AG08396 (cell line): ENCODE measurements around the gene SMIM33.
"Not testable (repeated sequence)": the region's sequence is repeated elsewhere in the genome, so short reads cannot be mapped to it uniquely, and the experiment has no call there.

Experiments
- DNase-seq: peaks from one replicate; pipeline ENCODE4 v3.0.0; 2012; ENCODE audit warnings: low spot score, mixed read lengths

Gene SMIM33

DNA sequence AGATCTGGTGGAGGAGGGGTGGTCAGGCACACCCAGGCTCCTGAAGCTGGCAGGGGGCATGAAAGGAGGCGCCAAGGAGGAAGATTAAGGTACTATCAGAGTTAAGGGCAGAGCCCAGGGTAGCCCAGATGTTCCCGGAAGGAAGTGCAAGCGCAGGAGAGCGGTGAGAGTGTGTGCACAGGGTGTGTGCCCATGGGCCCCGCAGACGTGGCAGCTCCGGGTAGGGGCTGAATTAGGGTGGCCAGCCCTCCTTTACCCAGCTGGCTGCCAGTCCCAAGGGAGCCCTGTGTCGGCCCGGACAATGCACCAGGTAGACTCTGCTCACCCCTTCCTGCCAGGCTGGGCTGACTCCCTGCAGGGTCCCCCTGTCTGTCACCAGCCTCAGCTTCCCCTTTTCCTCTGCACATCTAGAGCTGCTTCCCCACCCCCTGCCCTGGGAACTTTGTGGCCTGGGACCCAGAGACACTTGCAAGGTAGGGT lies at the start of gene SMIM33:
Gene SMIM33, plus strand, starts transcription at position 184 of the 480 bp plus-strand sequence. Its CDS starts 118 bp downstream, at position 302.
- no peak for DNase-seq

DNA sequence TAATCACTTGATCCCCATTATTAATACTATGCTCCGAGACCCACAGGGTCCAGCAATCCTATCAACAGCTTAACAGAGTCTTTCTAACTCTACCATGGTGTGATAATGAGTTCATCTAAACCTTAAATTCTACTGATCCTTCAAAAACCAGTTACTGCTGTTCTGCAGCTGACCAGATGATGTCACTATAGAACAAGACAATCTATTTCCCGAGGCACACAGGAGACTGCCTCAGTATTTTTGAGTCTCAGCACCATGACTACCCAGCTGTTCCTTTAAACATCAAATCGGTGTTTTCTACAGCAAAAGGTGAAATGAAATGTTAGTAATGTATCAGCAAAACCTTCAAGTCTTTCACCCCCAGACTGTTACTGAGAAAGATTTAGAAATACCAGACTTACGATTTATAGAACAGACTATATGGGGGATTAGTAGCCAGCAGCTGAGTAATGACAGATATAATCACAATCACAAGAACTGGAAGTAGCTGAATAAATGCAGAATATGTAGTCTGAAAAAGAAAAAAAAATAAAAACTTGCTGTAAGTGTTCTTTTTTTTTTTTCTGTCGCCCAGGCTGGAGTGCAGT lies 48.4 kb upstream of the SMIM33 start:
- peak; percentile 73 for DNase-seq

DNA sequence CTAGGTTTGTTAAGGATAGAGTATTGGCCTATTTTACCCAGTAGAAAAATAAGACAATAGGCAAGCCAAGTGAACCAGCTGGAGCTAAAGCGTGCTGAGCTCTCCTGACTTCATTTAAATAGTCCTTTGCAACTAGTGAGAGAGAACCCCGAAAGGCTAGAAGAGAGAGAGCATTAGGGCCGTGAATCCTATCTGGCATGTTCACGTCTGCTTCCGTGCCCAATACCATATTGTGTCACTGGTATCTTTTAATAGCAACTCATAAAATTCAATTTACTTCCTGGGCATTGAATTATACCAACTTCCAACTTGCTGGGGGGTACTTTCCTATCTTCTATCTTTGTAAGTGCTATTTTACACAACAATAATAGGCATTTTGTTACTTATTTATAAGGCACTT lies 45.3 kb upstream of the SMIM33 start:
- no peak for DNase-seq

DNA sequence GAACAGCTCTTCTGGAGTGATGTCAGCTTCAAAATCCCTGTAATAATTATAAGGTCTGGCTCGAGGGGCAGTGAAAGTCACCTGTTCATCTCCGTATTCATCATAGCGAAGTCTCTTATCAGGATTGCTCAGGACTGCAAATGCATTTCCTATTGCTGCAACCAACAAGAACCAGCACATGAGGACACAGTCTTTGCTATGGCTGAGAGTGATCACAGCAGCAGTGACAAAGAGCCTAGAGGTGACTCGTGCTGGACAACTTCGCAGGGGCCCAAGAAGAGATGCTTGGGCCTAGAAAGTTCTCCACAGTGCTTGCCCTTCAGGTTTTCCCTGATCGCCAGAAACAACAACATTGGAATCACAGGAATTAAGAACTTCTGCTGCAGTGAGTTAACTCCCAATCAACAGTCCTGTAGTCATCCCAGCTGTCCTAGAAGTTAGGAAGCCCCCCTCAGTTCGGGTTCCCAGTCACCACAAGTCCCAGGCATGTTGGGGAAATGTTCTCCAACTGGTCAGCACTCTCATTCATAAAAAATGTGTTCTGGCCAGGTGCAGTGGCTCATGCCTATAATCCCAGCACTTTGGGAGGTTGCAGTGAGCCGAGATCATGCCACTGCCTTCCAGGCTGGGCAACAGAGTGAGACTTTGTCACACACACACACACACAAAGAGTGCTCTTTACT lies 44.5 kb upstream of the SMIM33 start:
- DNase-seq, result peak; percentile 64

DNA sequence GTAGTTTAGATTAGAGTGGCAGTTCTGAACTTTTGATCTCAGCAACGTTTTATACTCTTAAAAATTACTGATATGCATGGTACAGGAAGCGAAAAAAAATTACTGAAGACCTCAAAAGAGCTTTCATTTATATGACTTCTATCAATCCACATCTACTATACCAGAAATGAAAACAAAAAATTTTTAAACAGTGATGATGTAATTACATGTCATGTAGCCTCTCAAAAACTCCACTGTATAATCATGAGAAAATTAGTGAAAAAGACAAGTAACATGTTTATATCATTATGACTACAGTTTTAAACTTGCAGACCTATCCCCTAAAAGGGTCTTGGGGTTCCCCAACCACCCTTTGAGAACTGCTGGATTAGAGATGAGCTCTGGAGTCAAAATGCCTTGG lies 40.8 kb upstream of the SMIM33 start:
- no peak for DNase-seq

DNA sequence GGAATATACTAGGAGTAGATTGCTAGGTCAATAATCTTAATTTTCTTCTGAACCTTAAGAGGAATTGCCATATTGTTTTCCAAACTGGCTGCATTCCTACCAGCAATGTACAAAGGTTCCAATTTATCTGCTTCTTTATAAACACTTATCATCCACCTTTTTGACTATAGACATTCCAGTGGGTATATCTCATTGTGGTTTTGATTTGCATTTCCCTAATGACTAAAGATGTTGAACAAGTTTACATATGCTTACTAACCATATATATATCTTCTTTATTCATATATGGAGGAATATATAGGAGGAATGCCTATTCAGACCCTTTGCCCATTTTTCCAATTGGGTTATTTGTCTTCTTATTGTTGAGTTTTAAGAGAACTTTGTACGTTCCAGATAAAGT lies 39.1 kb upstream of the SMIM33 start:
- DNase-seq, result no peak

DNA sequence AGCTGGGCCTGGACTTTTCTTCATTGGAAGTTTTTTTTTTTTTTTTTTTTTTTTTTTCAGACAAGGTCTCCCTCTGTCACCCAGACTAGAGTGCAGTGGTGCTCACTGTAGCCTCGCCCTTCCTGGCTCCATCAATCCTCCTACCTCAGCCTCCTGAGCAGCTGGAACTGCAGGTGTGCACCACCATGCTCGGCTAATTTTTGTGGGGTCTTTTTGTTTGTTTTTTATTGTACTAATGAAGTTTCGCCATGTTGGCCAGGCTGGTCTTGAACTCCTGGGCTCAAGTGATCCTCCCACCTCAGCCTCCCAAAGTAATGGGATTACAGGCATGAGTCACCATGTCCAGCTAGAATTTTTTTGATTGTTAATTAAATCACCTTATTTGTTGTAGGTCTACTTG lies 35.1 kb upstream of the SMIM33 start:
- DNase-seq, result no peak

DNA sequence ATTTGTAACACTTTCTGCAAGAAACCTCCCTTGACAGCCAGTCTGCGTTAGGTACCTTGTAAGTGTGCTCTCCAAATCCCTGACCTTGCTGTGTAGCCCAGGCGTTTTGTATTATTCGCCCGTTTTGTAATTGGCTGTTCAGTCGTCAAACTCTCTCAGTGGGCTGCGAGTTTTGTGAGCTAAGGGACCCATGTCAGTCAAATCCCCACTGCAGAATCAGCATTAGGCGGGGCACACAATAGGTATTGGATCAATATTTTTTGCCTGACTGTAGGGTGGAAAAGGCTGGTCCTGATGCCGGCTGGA lies 32.1 kb upstream of the SMIM33 start:
- no peak for DNase-seq

DNA sequence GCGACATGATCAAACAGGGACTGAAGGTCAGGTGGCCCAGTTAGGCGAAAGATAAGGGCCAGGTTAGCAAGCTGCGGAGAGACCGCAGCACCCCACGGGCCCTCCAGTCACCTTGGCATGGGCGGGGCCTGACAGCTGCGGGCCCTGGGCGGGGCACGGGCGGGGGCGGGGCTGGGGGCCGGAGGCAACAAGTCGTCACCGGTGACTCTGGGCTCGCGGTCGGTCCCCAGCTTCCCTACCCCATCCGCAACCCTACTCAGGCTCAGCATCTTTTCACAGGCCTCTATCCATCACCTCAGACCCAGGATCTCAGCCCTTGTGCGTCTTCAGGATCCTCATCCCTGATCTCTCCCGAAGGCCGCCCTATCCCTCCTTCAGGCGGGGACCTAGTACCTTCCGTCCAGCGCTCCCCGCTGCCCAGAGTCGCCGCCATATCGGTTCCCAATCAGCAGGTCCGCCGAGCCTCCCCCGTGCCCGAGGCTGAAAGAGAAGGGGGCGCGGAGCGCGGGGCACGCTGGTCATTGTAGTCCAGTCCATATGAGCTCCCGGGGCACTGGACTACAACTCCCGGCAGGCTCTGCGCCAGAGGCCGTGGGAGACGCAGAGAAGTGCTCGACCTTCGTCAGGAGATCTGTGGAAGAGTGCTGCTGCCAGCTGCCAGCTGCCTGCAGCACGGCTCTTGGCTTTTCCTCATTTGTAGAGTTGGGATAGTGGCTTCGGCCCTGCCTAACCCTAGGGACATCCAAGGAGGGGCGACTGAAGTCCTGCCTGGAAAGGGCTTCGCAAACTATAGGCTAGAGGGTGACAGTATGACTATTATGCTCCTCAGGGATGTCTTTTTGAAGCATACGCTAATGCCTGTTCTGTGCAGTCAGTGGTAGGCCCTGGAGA lies 31.5 kb upstream of the SMIM33 start, which contains the start of gene DNAJC18:
Gene DNAJC18, minus strand, starts transcription at position 513 of the 891 bp plus-strand sequence. Its CDS starts 80 bp downstream, at position 433.
- peak; percentile 95 for DNase-seq

DNA sequence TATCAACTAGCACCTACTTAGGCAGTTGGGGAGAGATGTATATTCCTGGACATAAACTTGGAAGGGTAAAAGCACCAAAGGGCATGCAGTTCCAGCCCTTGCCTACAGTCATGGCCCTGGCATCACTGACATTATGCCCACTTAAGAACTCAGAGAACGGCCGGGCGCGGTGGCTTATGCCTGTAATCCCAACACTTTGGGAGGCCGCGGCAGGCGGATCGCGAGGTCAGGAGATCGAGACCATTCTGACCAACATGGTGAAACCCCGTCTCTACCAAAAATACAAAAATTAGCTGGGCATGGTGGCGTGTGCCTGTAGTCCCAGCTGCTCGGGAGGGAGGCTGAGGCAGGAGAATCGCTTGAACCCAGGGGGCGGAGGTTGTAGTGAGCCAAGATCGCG lies 30.4 kb upstream of the SMIM33 start:
- not testable (repeated sequence) for DNase-seq

DNA sequence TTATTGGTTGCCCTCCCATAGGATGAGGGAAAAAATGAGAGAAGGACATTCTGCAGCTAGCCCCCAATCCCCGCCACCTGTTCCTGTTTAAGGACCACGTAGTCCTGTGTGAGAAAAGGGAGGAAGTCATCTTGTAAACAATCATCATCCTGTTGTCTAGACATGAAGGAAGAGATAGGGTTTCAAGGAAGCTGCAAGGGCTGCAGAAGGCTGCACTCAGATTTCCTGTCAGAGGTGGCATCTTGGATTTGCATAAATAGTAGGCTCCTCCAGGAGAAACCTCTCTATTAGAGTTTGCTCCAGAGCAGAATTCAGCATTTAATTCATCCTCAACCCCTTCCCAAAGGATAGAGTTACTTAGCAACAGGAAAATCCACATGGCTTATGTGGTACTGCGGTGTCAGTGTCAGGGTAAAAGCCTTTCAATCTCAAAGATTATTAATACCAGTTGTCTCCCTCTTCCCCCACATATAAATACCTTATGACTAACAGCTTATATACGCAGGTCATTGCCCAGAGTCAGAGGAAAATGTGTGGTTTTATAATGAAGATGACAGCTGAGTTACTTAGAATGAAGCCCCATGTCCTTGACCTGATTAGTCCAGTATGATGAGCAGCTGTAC lies 26.9 kb upstream of the SMIM33 start:
- peak; percentile 56 for DNase-seq

DNA sequence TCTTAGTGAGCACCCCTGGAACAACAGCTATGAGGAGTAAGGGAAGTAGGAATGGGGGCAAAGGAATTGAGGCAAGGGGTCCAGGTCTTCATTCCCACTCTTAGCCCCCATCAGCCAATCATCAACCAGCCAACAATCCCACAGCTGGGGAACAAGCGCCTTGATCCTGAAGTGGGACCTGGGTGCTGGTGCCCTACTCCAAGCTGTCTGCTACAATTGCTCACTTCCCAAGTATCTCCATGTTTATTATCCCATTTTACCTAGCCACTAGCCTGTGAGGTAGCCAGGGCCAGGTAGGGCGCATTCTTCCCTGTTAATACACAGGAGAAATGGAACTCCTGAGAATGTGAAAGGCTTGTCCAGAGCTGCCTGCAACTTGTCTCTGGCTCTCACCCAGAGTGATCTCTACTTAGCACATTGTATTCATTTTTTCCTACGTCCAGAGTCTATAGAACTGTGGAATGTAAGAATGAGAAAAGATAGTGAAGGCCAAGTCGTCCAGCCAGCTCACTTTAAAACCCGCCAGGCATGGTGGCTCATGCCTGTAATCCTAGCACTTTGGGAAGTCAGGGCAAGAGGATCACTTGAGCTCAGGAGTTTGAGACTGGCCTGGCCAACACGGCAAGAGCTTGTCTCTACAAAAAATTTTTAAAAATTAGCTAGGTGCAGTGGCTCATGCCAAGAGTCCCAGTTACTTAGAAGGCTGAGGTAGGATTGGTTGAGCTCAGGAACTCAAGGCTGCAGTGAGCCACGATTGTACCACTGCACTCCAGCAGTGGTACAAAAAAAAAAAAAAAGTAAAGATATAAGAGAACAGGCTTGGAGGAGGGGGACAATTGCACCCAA lies 25.3 kb upstream of the SMIM33 start:
- DNase-seq, result no peak

DNA sequence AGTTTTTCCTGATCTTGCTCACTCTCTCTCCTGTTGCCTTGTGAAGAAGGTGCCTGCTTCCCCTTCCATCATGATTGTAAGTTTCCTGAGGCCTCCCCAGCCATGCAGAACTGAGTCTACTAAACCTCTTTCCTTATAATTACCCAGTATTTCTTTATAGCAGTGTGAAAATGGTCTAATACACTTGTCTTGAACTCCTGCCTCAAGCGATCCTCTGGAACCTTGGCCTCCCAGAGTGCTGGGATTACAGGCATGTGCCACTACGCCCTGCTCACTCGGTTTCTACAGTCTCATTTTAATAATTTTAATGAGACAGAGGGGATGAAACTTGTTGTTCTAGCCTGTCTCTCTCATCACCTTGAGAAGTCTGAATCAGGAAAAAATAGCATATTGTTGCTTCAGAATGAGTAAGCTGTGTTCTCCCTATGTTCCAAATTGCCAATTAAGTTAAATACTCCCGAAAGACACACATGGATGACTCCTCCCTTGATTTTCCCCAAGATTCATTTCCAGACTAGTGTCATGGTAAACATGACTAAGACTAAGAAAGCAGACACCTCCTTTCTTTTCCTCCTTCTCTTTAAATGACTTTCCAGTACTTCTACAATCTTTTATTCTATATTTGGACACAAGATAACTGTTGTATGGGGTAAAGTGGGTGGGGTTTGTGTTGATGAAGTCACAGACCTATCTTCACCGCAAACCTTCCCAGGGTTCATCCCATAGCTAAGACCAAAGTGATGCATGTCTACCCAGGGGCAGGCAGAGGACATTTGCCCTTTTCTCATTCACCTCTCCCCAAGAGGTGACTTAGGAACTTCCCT lies 23.6 kb upstream of the SMIM33 start:
- DNase-seq, result no peak

DNA sequence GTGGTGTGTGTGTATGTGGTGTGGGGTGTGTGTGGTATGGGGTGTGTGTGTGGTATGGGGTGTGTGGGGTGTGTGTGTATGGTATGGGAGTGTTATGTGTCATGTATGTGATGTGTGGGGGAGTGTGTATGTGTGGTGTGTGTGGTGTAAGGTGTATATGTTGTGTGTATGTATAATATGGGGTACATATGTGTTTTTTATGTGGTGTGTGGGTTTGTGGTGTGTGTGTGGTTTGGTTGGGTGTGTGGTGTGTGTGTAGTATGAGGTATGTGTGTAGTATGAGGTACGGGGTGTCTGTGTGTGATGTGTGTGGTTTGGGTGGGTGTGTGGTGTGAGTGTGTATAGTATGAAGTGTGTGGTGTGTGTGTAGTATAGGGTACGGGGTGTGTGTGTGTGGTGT lies 19.6 kb upstream of the SMIM33 start:
- DNase-seq, result no peak

DNA sequence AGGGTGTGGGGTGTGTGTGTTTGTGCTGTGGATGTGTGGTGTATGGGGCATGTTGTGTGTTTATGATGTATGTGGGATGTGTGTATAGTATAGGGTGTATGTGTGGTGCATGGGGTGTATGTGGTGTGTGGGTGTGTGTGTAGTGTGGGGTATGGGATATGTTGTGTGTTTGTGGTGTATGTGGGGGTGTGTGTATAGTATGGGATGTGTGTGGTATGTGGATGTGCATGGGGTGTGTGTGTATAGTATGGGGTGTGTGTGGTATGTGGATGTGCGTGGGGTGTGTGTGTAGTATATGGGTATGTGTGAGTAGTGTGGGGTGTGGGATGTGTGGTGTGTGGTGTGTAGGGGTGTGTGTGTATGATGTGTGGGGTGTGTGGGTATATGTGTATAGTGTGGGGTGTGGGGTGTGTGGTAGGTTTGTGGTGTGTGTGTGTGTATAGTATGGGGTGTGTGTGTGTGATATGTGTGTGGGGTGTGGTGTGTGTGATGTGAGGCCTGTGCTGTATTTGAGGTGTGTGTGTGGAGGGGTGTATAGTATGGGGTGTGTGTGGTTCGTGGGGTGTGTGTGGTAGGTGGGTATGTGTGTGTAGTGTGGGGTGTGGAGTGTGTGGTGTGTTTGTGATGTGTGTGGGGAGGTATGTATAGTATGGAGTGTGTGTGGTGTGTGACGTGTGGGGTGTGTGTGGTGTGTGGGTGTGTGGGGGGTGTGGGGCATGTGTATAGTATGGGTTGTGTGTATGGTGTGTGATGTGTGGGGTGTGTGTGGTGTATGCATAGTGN lies 18.7 kb upstream of the SMIM33 start:
- DNase-seq, result no peak

DNA sequence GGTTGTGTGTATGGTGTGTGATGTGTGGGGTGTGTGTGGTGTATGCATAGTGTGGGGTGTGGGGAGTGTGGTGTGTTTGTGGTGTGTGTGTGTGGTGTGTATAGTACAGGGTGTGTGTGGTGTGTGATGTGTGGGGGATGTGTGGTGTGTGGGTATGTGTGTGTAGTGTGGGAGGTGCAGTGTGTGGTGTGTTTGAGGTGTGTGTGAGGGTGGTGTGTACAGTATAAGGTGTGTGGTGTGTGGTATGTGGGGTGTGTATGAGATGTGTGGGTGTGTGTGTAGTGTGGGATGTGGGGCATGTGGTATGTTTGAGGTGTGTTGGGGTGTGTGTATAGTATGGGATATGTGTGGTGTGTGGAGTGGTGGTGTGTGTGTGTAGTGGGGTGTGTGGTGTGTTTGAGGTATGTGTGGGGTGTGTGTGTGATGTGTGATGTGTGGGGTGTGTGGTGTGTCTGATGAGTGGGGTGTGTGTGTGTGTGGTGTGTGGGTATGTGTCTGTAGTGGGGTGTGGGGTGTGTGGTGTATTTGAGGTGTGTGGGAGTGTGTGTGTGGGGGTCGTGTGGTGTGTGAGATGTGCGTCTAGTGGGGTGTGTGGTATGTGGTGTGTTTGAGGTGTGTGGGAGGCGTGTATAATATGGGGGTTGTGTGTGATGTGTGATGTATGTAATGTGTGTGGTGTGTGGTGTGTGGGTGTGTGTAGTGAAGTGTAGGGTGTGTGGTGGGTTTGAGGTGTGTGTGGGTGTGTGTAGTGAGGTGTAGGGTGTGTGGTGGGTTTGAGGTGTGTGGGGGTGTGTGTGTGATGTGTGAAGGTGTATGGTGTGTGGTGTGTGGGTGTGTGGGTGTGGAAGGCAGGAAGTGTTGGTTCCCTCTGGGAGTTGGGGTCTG lies 16.9 kb upstream of the SMIM33 start:
- DNase-seq, result no peak

DNA sequence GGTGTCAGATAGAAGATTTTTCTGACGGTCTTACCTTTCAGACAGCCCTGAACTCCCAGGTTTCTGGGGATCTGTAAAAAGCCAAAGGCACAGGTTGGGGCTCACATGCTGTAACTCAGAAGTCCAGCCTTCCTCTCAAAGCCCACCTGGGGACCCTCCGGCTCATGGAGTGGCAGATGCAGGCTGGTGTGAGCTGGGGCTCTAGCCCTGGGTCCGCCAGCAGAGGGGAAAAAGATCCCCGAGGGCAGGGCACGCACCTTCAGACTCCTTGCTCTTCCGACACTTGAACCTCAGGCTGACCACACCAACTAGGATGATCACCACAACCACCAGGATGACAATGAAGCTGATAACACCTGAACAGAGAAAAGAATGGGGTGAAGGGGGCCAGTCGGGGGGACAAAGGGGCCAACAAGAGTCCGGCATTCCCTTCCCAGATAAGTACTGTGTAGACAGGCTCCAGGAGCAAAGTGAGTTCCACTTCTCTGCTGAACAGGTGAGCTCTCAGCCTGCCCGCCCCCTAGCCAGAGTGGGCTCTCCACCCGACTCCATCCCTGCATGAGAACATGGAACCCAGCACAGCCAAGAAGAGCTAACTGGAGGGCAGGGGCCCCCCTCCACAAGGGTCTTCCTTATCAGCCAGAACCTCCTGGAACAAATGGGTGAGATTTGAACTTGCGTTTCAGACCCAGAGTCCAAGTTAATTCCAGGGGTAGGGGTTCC lies 16.1 kb upstream of the SMIM33 start:
- DNase-seq, result no peak

DNA sequence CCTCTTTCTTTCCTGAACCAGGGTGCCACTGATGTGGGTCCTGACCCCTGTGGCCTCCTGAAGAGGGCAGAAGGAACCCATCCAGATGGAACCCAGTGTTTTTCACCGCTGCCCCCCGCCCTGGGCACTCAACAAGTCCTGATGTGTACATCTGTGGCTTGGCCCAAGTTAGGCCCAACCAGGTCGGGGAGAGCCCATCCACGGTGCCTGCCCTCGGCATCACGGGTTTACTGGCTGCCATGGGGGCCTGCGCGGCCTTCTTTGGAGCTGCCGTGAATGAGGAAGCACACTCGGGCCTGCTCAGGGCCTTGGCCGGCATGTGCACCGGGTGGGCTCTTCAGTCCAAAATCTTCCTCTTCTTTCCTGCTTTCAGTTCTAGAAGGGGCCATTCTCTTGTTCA lies 14.0 kb upstream of the SMIM33 start:
- DNase-seq, result no peak
